Muscle of leg (tissue), 11 donors: Measurements from ENCODE around the gene LRRC46. TPM values are rescaled to one million over a fixed set of nuclear protein-coding genes. Genes with fewer than 3 reads are reported as not detected.

Experiments used
- DNase-seq: peaks from one replicate; pipeline ENCODE4 v3.0.0; 2013
- H3K27ac ChIP-seq: one replicate; pipeline ENCODE4 v1.5.1; 2013; ENCODE audit warnings: mild to moderate bottlenecking, low read length, control low read depth
- H3K27me3 ChIP-seq: one replicate; pipeline ENCODE4 v1.6.1; 2013; ENCODE audit warnings: low read length; ENCODE audit not compliant: control insufficient read depth, insufficient read depth
- H3K36me3 ChIP-seq: one replicate; pipeline ENCODE4 v1.6.1; 2013; ENCODE audit warnings: low read length; ENCODE audit not compliant: control insufficient read depth, insufficient read depth
- H3K4me1 ChIP-seq: one replicate; pipeline ENCODE4 v1.6.1; 2013; ENCODE audit warnings: low read length; ENCODE audit not compliant: control insufficient read depth, insufficient read depth
- H3K4me3 ChIP-seq: one replicate; pipeline ENCODE4 v1.5.1; 2013; ENCODE audit warnings: low read length, control low read depth
- H3K9me3 ChIP-seq: replicated peaks from 2 replicates; pipeline ENCODE4 v1.6.1; 2013; ENCODE audit warnings: low read depth, low read length; ENCODE audit not compliant: control insufficient read depth
- WGBS: methylation state at CpG from one replicate; pipeline ENCODE4 v1.1.5; 2013; ENCODE audit warnings: missing lambda C conversion rate; ENCODE audit not compliant: insufficient coverage; 5-methylcytosine and 5-hydroxymethylcytosine counted together
- polyA plus RNA-seq, 8 donors: library from polyadenylated mRNA; unstranded; fragments of 120-200 nt; gene quantifications; one replicate each; pipeline versions ENCODE4 v1.2.1 to v1.2.3, GENCODE V29; 2013; ENCODE audit warnings: inconsistent platforms in 1 of 8, low replicate concordance in 1 of 8; ENCODE audit not compliant: insufficient read length in 8 of 8, insufficient read depth in 1 of 8
- total RNA-seq: library from RNA; stranded (reverse); fragments of 120-200 nt; gene quantifications from one replicate; pipeline ENCODE4 v1.2.4, GENCODE V29; 2013

Gene LRRC46
- total and polyA plus RNA-seq, 9 donors, result 0.04 to 1.6 (median 1.1) TPM

- DNase-seq, result no peak
- peak overlapping the region; percentile 60 for H3K27ac ChIP-seq
- 50% methylated on average over 12 of the region's 16 CpGs for WGBS
- peaks cover 37% of the 10 kb centered on the region for H3K4me1 ChIP-seq
- H3K4me3 ChIP-seq, result peak overlapping the region; percentile 60
- peaks cover 28% of the 10 kb centered on the region for H3K36me3 ChIP-seq
- H3K27me3 ChIP-seq, result peaks cover 26% of the 10 kb centered on the region
- H3K9me3 ChIP-seq, result no peaks in the 10 kb centered on the region
Measured at GRCh38 chr17:47841488-47842291, 10.2 kb downstream of the LRRC46 start.

DNA sequence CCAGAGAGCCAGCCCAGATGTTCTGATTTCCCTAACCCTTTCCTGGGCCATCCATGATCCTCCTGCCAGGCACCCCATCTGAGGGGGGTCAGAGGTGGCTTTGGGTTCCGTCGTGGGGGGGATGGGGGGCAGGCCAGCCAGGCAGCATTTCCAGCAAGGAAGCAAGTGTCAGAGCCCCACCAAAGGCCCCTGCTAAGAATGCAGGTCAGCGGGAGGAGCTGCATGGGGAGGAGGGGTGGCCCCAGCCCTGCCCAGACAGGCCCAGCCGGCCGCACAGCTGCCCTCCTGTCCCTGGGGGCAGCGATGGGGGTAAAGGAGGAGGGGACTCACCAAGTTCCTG lies 11.9 kb downstream of the LRRC46 start:
- peaks cover 12% of the 10 kb centered on the region for H3K36me3 ChIP-seq
- H3K9me3 ChIP-seq, result no peaks in the 10 kb centered on the region
- no peak overlapping the region for H3K27ac ChIP-seq
- H3K27me3 ChIP-seq, result peaks cover 43% of the 10 kb centered on the region
- no peak for DNase-seq
- 13% methylated on average over 5 of the region's 6 CpGs for WGBS
- peaks cover 29% of the 10 kb centered on the region for H3K4me1 ChIP-seq
- no peak overlapping the region for H3K4me3 ChIP-seq

GRCh38 chr17:47844227-47844626 lies 12.8 kb downstream of the LRRC46 start:
- Histone ChIP-seq H3K27ac (no peak overlapping the region), H3K4me3 (no peak overlapping the region), H3K36me3 (peaks cover 4% of the 10 kb centered on the region), H3K27me3 (peaks cover 51% of the 10 kb centered on the region), H3K9me3 (no peaks in the 10 kb centered on the region), H3K4me1 (peaks cover 28% of the 10 kb centered on the region)
- 80% methylated on average over 1 of the region's 5 CpGs for WGBS
- DNase-seq, result no peak

DNA sequence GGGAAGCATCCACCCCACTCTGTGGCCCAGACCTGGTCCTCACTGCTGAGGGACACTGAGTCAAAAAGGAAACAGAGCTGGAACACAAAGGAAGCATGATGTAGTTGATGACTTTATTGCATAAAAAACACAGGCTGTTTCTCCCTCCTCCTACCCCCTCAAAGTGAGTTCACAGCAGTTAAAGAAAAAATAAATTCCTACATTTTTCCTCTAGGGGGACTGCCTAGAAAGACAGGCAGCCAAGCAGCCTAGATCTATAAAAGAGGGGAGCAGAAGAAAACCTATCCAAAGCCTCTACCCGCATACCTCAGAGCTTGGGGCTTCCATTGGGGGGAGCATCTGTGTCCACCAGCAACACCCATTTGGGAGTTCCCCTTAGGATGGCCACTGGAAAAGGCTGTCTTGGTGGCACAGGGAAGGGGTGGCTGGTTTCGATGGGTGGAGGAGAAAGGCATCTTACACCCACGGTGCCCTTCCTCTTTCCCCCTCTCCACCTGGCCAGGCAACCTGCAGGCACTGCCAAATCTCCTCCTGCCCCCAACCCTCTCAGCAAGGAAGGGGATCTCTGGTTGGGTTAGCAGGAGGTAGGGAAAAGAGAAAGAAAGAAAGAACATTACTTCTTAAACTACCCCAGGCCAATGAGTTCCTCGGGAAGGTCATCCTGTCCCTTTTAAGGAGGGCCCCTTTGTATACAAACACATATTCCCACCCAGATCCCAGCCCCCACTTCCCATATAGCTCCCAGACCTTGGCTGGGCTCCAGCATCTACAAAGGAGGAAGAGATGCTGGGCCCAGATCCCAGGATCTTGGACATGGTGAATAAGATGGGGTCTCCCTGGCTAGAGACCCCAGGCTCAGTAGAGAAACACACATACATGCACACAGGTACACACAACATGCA lies 13.6 kb downstream of the LRRC46 start:
- Histone ChIP-seq H3K9me3 (no peaks in the 10 kb centered on the region), H3K36me3 (no peaks in the 10 kb centered on the region), H3K27ac (no peak overlapping the region), H3K4me1 (peaks cover 21% of the 10 kb centered on the region), H3K4me3 (no peak overlapping the region), H3K27me3 (peaks cover 60% of the 10 kb centered on the region)
- no peak for DNase-seq
- no CpG with 5 or more reads among the region's 4 CpGs for WGBS

DNA sequence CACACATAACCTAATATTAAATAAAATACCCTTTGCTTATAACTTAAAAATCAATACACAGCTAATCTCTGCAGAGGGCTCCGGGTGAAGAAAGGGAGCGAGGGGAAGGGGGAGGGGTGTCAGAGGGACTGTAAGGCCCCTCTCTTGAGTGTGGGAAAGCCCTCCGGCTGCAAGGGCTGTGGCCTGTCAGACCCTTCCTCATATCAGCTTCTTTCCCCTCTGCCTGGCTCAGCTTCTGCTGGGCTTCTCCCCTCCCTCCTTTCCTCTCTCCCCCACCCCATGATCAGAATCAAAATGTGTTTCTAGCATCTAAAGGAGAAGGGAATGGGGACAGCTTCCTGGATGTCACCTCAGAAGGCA lies 14.2 kb downstream of the LRRC46 start:
- no peak for DNase-seq
- no peaks in the 10 kb centered on the region for H3K36me3 ChIP-seq
- peaks cover 66% of the 10 kb centered on the region for H3K27me3 ChIP-seq
- no peak overlapping the region for H3K4me3 ChIP-seq
- H3K4me1 ChIP-seq, result peaks cover 15% of the 10 kb centered on the region
- H3K27ac ChIP-seq, result no peak overlapping the region
- WGBS, result no CpG with 5 or more reads among the region's 3 CpGs
- no peaks in the 10 kb centered on the region for H3K9me3 ChIP-seq

DNA sequence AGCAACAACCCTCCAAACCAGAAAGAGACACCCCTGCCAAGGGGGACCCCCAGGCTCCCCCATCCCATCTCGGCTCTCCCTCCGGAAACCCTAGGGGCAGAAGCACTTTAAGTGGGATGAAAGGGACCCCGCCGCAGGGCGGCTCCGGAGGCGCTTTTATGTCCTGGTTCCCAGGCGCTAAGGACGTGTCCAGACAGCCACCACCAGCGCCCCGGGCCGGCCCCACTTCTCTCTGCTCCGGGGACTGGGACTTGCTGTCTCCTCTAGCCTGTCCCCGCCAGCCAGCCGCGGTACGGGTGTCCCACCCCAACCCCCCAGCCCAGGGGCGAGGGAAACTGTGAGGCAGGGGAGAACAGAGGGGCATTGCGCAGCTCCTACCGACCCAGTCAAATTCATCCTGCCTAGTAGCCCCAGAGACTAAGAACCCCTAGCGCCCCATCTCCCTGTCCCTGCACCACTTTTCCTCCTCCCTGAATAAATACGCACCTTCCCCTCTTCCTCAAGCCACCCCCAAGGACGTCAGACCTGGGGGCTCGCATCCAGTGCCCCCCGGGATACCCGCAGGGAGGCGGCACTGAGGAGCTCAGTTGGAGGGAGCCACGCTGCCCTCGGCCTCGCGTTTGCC lies 15.4 kb downstream of the LRRC46 start:
- peaks cover 14% of the 10 kb centered on the region for H3K4me1 ChIP-seq
- no peaks in the 10 kb centered on the region for H3K36me3 ChIP-seq
- 24% methylated on average over 14 of the region's 31 CpGs for WGBS
- peaks cover 77% of the 10 kb centered on the region for H3K27me3 ChIP-seq
- no peak overlapping the region for H3K27ac ChIP-seq
- no peaks in the 10 kb centered on the region for H3K9me3 ChIP-seq
- no peak overlapping the region for H3K4me3 ChIP-seq
- no peak for DNase-seq

- Histone ChIP-seq H3K36me3 (no peaks in the 10 kb centered on the region), H3K4me1 (peaks cover 19% of the 10 kb centered on the region), H3K27me3 (peaks cover 85% of the 10 kb centered on the region), H3K9me3 (no peaks in the 10 kb centered on the region), H3K4me3 (no peak overlapping the region), H3K27ac (no peak overlapping the region)
- 17% methylated on average over 71 of the region's 71 CpGs for whole genome bisulfite sequencing
- no peak for DNase-seq
Measured at GRCh38 chr17:47847341-47848197, 16.1 kb downstream of the LRRC46 start.

DNA sequence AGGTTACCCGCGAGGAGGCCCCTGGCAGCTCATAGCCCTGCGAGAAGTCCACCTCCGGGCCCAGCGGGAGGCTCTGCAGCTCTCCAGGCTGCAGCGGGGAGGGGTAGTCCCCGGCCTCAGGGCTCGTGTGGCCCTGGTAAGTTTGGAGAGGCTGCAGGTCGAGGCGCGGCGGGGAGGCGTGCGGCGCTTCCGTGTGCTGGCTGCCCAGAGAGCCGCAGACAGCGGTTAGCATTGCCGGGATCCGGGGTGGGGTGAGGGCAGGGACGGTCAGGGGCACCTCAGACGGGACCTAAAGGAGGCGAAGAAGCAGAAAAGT lies 16.7 kb downstream of the LRRC46 start:
- peaks cover 19% of the 10 kb centered on the region for H3K4me1 ChIP-seq
- H3K36me3 ChIP-seq, result no peaks in the 10 kb centered on the region
- peaks cover 91% of the 10 kb centered on the region for H3K27me3 ChIP-seq
- no peak overlapping the region for H3K27ac ChIP-seq
- no peak overlapping the region for H3K4me3 ChIP-seq
- H3K9me3 ChIP-seq, result no peaks in the 10 kb centered on the region
- WGBS, result 22% methylated on average over 19 of the region's 23 CpGs
- no peak for DNase-seq

DNA sequence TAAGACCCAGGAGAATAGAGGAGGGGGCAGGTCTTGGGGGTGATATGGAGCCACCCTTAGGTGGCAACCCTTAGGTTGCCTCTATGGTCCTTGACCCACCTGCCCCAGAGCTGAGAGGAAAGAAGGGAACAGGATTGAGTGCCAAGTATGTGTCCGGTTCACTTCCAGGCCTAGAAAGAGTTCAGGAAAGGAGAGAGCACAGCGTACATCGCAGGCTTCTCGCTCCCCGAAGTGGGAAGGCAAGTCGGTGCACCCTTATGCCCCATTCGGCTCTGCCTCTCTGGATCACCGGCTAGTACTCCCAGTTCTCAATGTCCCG lies 18.9 kb downstream of the LRRC46 start:
- no peak overlapping the region for H3K27ac ChIP-seq
- no peaks in the 10 kb centered on the region for H3K36me3 ChIP-seq
- H3K4me1 ChIP-seq, result peaks cover 11% of the 10 kb centered on the region
- 19% methylated on average over 8 of the region's 9 CpGs for WGBS
- H3K27me3 ChIP-seq, result peaks cover 98% of the 10 kb centered on the region
- peak overlapping the region; percentile 22 for H3K4me3 ChIP-seq
- no peak for DNase-seq
- H3K9me3 ChIP-seq, result no peaks in the 10 kb centered on the region
